GM21786 (cell line): ENCODE measurements around the gene GPLD1.

Experiments used
- ATAC-seq: cut with Tn5 transposase; IDR thresholded peaks from one replicate; pipeline ENCODE4 v1.9.1; 2021; ENCODE audit not compliant: unreplicated experiment

Gene GPLD1

GRCh38 chr6:24501914-24502313, 12.5 kb upstream of the GPLD1 start:
- ATAC-seq = no peak

- no peak for ATAC-seq
Measured at GRCh38 chr6:24501374-24501773, 12.0 kb upstream of the GPLD1 start.

GRCh38 chr6:24500683-24501082, 11.3 kb upstream of the GPLD1 start:
- no peak for ATAC-seq

GRCh38 chr6:24497254-24497970, 8.0 kb upstream of the GPLD1 start:
- no peak for ATAC-seq

- ATAC-seq = peak; percentile 66
Measured at GRCh38 chr6:24494821-24495795, 5.7 kb upstream of the GPLD1 start, which contains the start of gene ALDH5A1. Gene ALDH5A1, plus strand, starts transcription at chr6:24494969. Its CDS starts 28 bp downstream, at chr6:24494997.

- peak; percentile 6 for ATAC-seq
Measured at GRCh38 chr6:24493945-24494820, 4.8 kb upstream of the GPLD1 start.

- ATAC-seq = no peak
Measured at GRCh38 chr6:24492475-24492874, 3.1 kb upstream of the GPLD1 start.

- ATAC-seq = no peak
Measured at GRCh38 chr6:24490948-24491347, 1.6 kb upstream of the GPLD1 start.

- no peak for ATAC-seq
Measured at GRCh38 chr6:24489881-24490280, 503 bp upstream of the GPLD1 start.

- no peak for ATAC-seq
Measured at GRCh38 chr6:24486065-24486464, 3.3 kb downstream of the GPLD1 start.

- no peak for ATAC-seq
Measured at GRCh38 chr6:24484657-24485323, 4.6 kb downstream of the GPLD1 start.

- no peak for ATAC-seq
Measured at GRCh38 chr6:24481449-24481848, 7.9 kb downstream of the GPLD1 start.

- ATAC-seq = no peak
Measured at GRCh38 chr6:24480705-24481104, 8.7 kb downstream of the GPLD1 start.

GRCh38 chr6:24478903-24479302, 10.5 kb downstream of the GPLD1 start:
- ATAC-seq = no peak

- no peak for ATAC-seq
Measured at GRCh38 chr6:24477070-24477469, 12.3 kb downstream of the GPLD1 start.

- no peak for ATAC-seq
Measured at GRCh38 chr6:24476631-24477030, 12.7 kb downstream of the GPLD1 start.

GRCh38 chr6:24472181-24472580, 17.2 kb downstream of the GPLD1 start:
- ATAC-seq = no peak

- no peak for ATAC-seq
Measured at GRCh38 chr6:24469811-24470210, 19.6 kb downstream of the GPLD1 start.

- ATAC-seq = no peak
Measured at GRCh38 chr6:24464253-24465038, 24.9 kb downstream of the GPLD1 start.

GRCh38 chr6:24460966-24461365, 28.4 kb downstream of the GPLD1 start:
- ATAC-seq = no peak
